ENCODE measurements around the gene TMCC1.
"Not testable (repeated sequence)": the region's sequence is repeated elsewhere in the genome, so short reads cannot be mapped to it uniquely, and the experiment has no call there.

Gene TMCC1

DNA sequence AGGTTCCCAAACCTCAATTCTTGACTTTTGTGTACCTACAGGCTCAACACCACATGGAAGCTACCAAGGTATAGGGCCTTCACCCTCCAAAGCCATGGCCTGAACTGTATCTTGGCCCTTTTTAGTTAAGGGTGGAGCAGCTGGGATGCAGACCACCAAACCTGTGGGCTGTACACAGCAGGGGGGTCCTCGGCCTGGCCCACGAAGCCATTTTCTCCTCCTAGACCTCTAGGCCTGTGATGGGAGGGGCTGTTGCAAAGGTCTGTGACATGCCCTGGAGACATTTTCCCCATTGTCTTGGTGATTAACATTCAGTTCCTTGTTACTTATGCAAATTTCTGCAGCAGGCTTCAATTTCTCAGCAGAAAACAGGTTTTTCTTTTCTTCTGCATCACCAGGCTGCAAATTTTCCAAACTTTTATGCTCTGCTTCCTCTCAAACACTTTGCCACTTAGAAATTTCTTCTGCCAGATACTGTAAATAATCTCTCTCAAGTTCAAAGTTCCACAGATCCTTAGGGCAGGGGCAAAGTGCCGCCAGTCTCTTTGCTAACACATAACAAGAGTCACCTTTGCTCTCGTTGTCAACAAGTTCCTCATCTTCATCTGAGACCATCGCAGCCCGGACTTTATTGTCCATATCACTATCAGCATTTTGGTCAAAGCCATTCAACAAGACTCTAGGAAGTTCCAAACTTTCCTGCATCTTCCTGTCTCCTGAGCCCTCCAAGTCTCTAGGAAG, 196.1 kb downstream of the TMCC1 start:
- H3K4me1 ChIP-seq (ENCODE audit: control insufficient read depth, insufficient read depth, low read depth, low read length): no peaks in the 10 kb centered on the region
- H4K8ac ChIP-seq (ENCODE audit: low read length): no peak overlapping the region
- H3K9ac ChIP-seq (ENCODE audit: low read length): no peak overlapping the region
- H3K14ac ChIP-seq (ENCODE audit: low read length in 2 of 2): peak overlapping the region in 1 of 2 experiments; percentile 89
- no peak for DNase-seq
- no peak overlapping the region for H3K18ac ChIP-seq (ENCODE audit: low read depth in 1 of 2, low read length in 2 of 2)
- no peak overlapping the region for H4K91ac ChIP-seq (ENCODE audit: low read length)
- H3K27me3 ChIP-seq (ENCODE audit: control insufficient read depth in 1 of 2, insufficient read depth in 1 of 2, low read length in 2 of 2): no peaks in the 10 kb centered on the region
- no peak overlapping the region for H2AK5ac ChIP-seq (ENCODE audit: low read length, severe bottlenecking)
- no peak overlapping the region for H3K4ac ChIP-seq (ENCODE audit: low read depth in 1 of 2, low read length in 2 of 2)
- H2BK15ac ChIP-seq (ENCODE audit: low read depth, poor library complexity, severe bottlenecking): no peak overlapping the region
- no peak overlapping the region for H3K4me2 ChIP-seq (ENCODE audit: low read length, poor library complexity, severe bottlenecking)
- no peak overlapping the region for H2BK120ac ChIP-seq (ENCODE audit: low read depth, low read length)
- peaks cover 19% of the 10 kb centered on the region for H3K79me1 ChIP-seq (replicated peaks; ENCODE audit: low read length, poor library complexity, severe bottlenecking)
- no peak overlapping the region for H2BK12ac ChIP-seq (ENCODE audit: low read length in 2 of 2)
- H2AFZ ChIP-seq (ENCODE audit: low read depth, low read length): no peak overlapping the region
- no peak overlapping the region for H3K4me3 ChIP-seq (ENCODE audit: insufficient read depth in 1 of 2, low read depth in 1 of 2, low read length in 2 of 2)
- H3K36me3 ChIP-seq (ENCODE audit: control insufficient read depth in 1 of 2, insufficient read depth in 2 of 2, low read depth in 1 of 2, low read length in 2 of 2): peaks cover 2 to 7% of the 10 kb centered on the region in 2 experiments
- no peak overlapping the region for H3K23ac ChIP-seq (ENCODE audit: low read length in 2 of 2)
- H2BK5ac ChIP-seq (ENCODE audit: low read depth, low read length, poor library complexity, severe bottlenecking): no peak overlapping the region
- 95% methylated on average over 6 of the region's 6 CpGs for WGBS
- no peak overlapping the region for H3K27ac ChIP-seq (ENCODE audit: low read length, poor library complexity, severe bottlenecking)
- no peaks in the 10 kb centered on the region for H3K9me3 ChIP-seq (ENCODE audit: control insufficient read depth, low read length)

DNA sequence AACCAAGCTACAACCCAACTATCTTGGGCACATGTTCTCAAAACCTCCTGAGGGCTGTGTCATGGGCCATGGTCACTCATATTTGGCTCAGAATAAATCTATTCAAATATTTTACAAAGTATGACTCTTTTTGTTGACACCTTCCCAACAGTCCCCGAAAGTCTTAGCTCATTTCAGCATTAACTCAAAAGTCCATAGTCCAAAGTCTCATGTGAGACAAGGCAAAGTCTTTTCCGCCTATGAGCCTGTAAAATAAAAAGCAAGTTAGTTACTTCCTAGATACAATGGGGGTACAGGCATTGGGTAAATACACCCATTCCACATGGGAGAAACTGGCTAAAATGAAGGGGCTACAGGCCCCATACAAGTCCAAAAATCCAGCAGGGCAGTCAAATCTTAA, 197.1 kb downstream of the TMCC1 start:
- not testable (repeated sequence) for H3K9ac ChIP-seq (ENCODE audit: low read length); H4K91ac ChIP-seq (ENCODE audit: low read length); H2BK5ac ChIP-seq (ENCODE audit: low read depth, low read length, poor library complexity, severe bottlenecking); H3K4me3 ChIP-seq (ENCODE audit: insufficient read depth in 1 of 2, low read depth in 1 of 2, low read length in 2 of 2); H3K4me2 ChIP-seq (ENCODE audit: low read length, poor library complexity, severe bottlenecking); H3K14ac ChIP-seq (ENCODE audit: low read length in 2 of 2); H2BK15ac ChIP-seq (ENCODE audit: low read depth, poor library complexity, severe bottlenecking); H3K23ac ChIP-seq (ENCODE audit: low read length in 2 of 2); H3K9me3 ChIP-seq (ENCODE audit: control insufficient read depth, low read length); H2BK12ac ChIP-seq (ENCODE audit: low read length in 2 of 2); H3K4ac ChIP-seq (ENCODE audit: low read depth in 1 of 2, low read length in 2 of 2); H3K18ac ChIP-seq (ENCODE audit: low read depth in 1 of 2, low read length in 2 of 2); H3K27me3 ChIP-seq (ENCODE audit: control insufficient read depth in 1 of 2, insufficient read depth in 1 of 2, low read length in 2 of 2); H2AK5ac ChIP-seq (ENCODE audit: low read length, severe bottlenecking); H2BK120ac ChIP-seq (ENCODE audit: low read depth, low read length); H4K8ac ChIP-seq (ENCODE audit: low read length); H3K4me1 ChIP-seq (ENCODE audit: control insufficient read depth, insufficient read depth, low read depth, low read length); H3K36me3 ChIP-seq (ENCODE audit: control insufficient read depth in 1 of 2, insufficient read depth in 2 of 2, low read depth in 1 of 2, low read length in 2 of 2); DNase-seq; H3K27ac ChIP-seq (ENCODE audit: low read length, poor library complexity, severe bottlenecking)
- Histone ChIP-seq H2AFZ (ENCODE audit: low read depth, low read length) (peak overlapping the region; percentile 27), H3K79me1 (replicated peaks; ENCODE audit: low read length, poor library complexity, severe bottlenecking) (peaks cover 18% of the 10 kb centered on the region)
- 100% methylated on average over 2 of the region's 2 CpGs for WGBS

DNA sequence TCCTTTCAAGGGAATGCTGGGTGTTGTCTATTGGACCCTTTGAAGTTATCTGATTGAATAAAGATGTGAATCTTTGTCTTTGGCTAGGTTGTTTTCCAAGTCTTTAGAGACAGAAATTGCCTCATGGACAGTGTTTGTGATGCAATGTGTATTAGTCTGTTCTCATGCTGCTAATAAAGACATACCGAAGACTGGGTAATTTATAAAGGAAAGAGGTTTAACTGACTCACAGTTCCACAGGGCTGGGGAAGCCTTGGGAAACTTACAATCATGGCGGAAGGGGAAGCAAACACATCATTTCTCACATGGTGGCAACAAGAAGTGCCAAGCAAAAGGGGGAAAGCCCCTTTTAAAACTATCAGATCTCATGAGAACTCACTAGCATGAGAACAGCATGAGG, 198.3 kb downstream of the TMCC1 start:
- H3K4ac ChIP-seq (ENCODE audit: low read depth in 1 of 2, low read length in 2 of 2): no peak overlapping the region
- H3K23ac ChIP-seq (ENCODE audit: low read length in 2 of 2): no peak overlapping the region
- no peak overlapping the region for H2BK5ac ChIP-seq (ENCODE audit: low read depth, low read length, poor library complexity, severe bottlenecking)
- H2BK12ac ChIP-seq (ENCODE audit: low read length in 2 of 2): no peak overlapping the region
- 96% methylated on average over 2 of the region's 2 CpGs for WGBS
- H3K79me1 ChIP-seq (replicated peaks; ENCODE audit: low read length, poor library complexity, severe bottlenecking): peaks cover 18% of the 10 kb centered on the region
- H3K36me3 ChIP-seq (ENCODE audit: control insufficient read depth in 1 of 2, insufficient read depth in 2 of 2, low read depth in 1 of 2, low read length in 2 of 2): peaks cover 3 to 7% of the 10 kb centered on the region in 2 experiments
- DNase-seq: peak; percentile 58
- H2AFZ ChIP-seq (ENCODE audit: low read depth, low read length): no peak overlapping the region
- no peak overlapping the region for H3K18ac ChIP-seq (ENCODE audit: low read depth in 1 of 2, low read length in 2 of 2)
- peak overlapping the region; percentile 48 for H3K9ac ChIP-seq (ENCODE audit: low read length)
- H4K8ac ChIP-seq (ENCODE audit: low read length): no peak overlapping the region
- H3K27ac ChIP-seq (ENCODE audit: low read length, poor library complexity, severe bottlenecking): no peak overlapping the region
- H2BK120ac ChIP-seq (ENCODE audit: low read depth, low read length): no peak overlapping the region
- H3K27me3 ChIP-seq (ENCODE audit: control insufficient read depth in 1 of 2, insufficient read depth in 1 of 2, low read length in 2 of 2): no peaks in the 10 kb centered on the region
- no peak overlapping the region for H3K4me2 ChIP-seq (ENCODE audit: low read length, poor library complexity, severe bottlenecking)
- H3K14ac ChIP-seq (ENCODE audit: low read length in 2 of 2): no peak overlapping the region
- H2BK15ac ChIP-seq (ENCODE audit: low read depth, poor library complexity, severe bottlenecking): no peak overlapping the region
- H2AK5ac ChIP-seq (ENCODE audit: low read length, severe bottlenecking): no peak overlapping the region
- H3K4me1 ChIP-seq (ENCODE audit: control insufficient read depth, insufficient read depth, low read depth, low read length): no peaks in the 10 kb centered on the region
- H3K9me3 ChIP-seq (ENCODE audit: control insufficient read depth, low read length): no peaks in the 10 kb centered on the region
- no peak overlapping the region for H3K4me3 ChIP-seq (ENCODE audit: insufficient read depth in 1 of 2, low read depth in 1 of 2, low read length in 2 of 2)
- H4K91ac ChIP-seq (ENCODE audit: low read length): no peak overlapping the region

DNA sequence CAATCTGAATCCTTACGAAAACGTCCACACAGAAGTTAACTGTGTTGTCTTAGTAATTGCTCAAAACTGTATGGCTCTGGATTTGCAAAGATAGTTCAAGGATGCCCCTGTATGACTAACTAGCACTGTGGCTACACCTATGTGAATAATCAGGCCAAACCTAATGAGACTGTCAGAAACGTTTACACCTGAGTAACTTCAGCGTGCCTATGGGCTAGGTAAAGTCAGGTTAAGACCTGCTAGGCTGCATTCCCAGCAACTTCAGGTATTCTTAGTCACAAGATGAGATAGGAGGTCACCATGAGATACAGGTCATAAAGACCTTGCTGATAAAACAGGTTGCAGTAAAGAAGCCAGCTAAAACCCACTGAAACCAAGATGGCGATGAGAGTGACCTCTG, 199.3 kb downstream of the TMCC1 start:
- H2BK120ac ChIP-seq (ENCODE audit: low read depth, low read length): no peak overlapping the region
- no peak overlapping the region for H2BK15ac ChIP-seq (ENCODE audit: low read depth, poor library complexity, severe bottlenecking)
- no peak overlapping the region for H3K14ac ChIP-seq (ENCODE audit: low read length in 2 of 2)
- H3K36me3 ChIP-seq (ENCODE audit: control insufficient read depth in 1 of 2, insufficient read depth in 2 of 2, low read depth in 1 of 2, low read length in 2 of 2): peaks cover 3 to 7% of the 10 kb centered on the region in 2 experiments
- no peak overlapping the region for H2BK5ac ChIP-seq (ENCODE audit: low read depth, low read length, poor library complexity, severe bottlenecking)
- WGBS: 97% methylated on average over 5 of the region's 5 CpGs
- H2AK5ac ChIP-seq (ENCODE audit: low read length, severe bottlenecking): no peak overlapping the region
- H3K4me2 ChIP-seq (ENCODE audit: low read length, poor library complexity, severe bottlenecking): no peak overlapping the region
- H3K23ac ChIP-seq (ENCODE audit: low read length in 2 of 2): no peak overlapping the region
- H3K4me1 ChIP-seq (ENCODE audit: control insufficient read depth, insufficient read depth, low read depth, low read length): no peaks in the 10 kb centered on the region
- no peak overlapping the region for H3K18ac ChIP-seq (ENCODE audit: low read depth in 1 of 2, low read length in 2 of 2)
- H3K27me3 ChIP-seq (ENCODE audit: control insufficient read depth in 1 of 2, insufficient read depth in 1 of 2, low read length in 2 of 2): no peaks in the 10 kb centered on the region
- no peak overlapping the region for H2BK12ac ChIP-seq (ENCODE audit: low read length in 2 of 2)
- no peak overlapping the region for H3K4me3 ChIP-seq (ENCODE audit: insufficient read depth in 1 of 2, low read depth in 1 of 2, low read length in 2 of 2)
- H3K4ac ChIP-seq (ENCODE audit: low read depth in 1 of 2, low read length in 2 of 2): no peak overlapping the region
- no peak overlapping the region for H4K8ac ChIP-seq (ENCODE audit: low read length)
- peaks cover 17% of the 10 kb centered on the region for H3K79me1 ChIP-seq (replicated peaks; ENCODE audit: low read length, poor library complexity, severe bottlenecking)
- H3K9ac ChIP-seq (ENCODE audit: low read length): no peak overlapping the region
- no peaks in the 10 kb centered on the region for H3K9me3 ChIP-seq (ENCODE audit: control insufficient read depth, low read length)
- no peak overlapping the region for H3K27ac ChIP-seq (ENCODE audit: low read length, poor library complexity, severe bottlenecking)
- H4K91ac ChIP-seq (ENCODE audit: low read length): no peak overlapping the region
- H2AFZ ChIP-seq (ENCODE audit: low read depth, low read length): no peak overlapping the region
- DNase-seq: no peak
